ENCODE results near the gene AMMECR1. TPM values are rescaled to one million over a fixed set of nuclear protein-coding genes. Genes with fewer than 3 reads are reported as not detected.

Gene AMMECR1
- total and polyA plus RNA-seq, 2 experiments from 2014 or later, result 16.9 to 32.5 TPM

- TF ChIP-seq ZNF462 (CRISPR knock-in tag; IDR thresholded peaks at IDR 0.05), result no peak
Measured at GRCh38 chrX:110326712-110327111, 8.8 kb upstream of the AMMECR1 start (continued).

DNA sequence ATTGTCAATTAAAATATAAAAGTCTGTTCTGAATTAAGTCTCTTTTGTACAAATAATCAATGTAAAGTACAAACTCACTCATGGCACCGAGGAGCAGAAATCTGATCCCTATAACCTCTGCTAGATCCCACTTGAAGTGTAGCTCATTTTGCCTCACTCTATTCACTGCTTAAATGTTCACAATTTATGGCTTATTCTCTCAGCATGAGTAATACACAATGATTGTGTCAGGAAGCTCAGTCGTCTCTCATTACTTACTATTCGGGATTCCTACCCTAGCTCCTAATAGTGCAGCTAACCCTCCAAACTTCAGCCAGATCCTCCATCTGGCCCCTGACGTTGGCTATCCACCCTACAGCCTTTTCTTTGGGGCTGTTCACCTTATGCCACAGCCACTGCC lies 4.7 kb upstream of the AMMECR1 start:
- Mint-ChIP-seq H3K4me3 (no peak overlapping the region), H3K36me3 (ENCODE audit: low read depth) (no peaks in the 10 kb centered on the region), H3K9me3 (no peaks in the 10 kb centered on the region; the same call in 2 of the 3 replicates), H3K27me3 (ENCODE audit: insufficient read depth, low read depth, poor library complexity) (no peaks in the 10 kb centered on the region), H3K27ac (no peak overlapping the region; the same call in 1 of the 2 replicates), H3K4me1 (peaks cover 44% of the 10 kb centered on the region)
- H3K4me2 ChIP-seq, result no peak overlapping the region
- no peaks in the 10 kb centered on the region for H3K36me3 ChIP-seq (ENCODE audit: insufficient read depth)
- ATAC-seq, result no peak
- H3K27ac ChIP-seq (ENCODE audit: low read depth), result no peak overlapping the region
- no peaks in the 10 kb centered on the region for H3F3A ChIP-seq (replicated peaks; ENCODE audit: low read depth)
- no peak overlapping the region for H3K4me3 ChIP-seq
- no peak for DNase-seq (ENCODE audit: low spot score)
- no peaks in the 10 kb centered on the region for H3K27me3 ChIP-seq (ENCODE audit: insufficient read depth)
- peaks cover 31% of the 10 kb centered on the region for H3K4me1 ChIP-seq (ENCODE audit: insufficient read depth)
- no peaks in the 10 kb centered on the region for H4K20me1 ChIP-seq (replicated peaks; ENCODE audit: insufficient read depth)
- no peaks in the 10 kb centered on the region for H3K9me2 ChIP-seq (ENCODE audit: insufficient read depth)
- H2AFZ ChIP-seq, result no peak overlapping the region
- H3K79me2 ChIP-seq (replicated peaks; ENCODE audit: insufficient read depth), result no peaks in the 10 kb centered on the region
- TF ChIP-seq JUNB (IDR thresholded peaks at IDR 0.05; ENCODE audit: unreplicated experiment) (no peak), STAT1 (IDR thresholded peaks at IDR 0.05; ENCODE audit: unreplicated experiment) (no peak), ZNF114 (CRISPR knock-in tag; IDR thresholded peaks at IDR 0.05) (no peak), EZH2 (IDR thresholded peaks at IDR 0.05; ENCODE audit: low read depth, unreplicated experiment) (no peak), ETS1 (IDR thresholded peaks at IDR 0.05) (no peak), POLR2AphosphoS5 (IDR thresholded peaks at IDR 0.05; ENCODE audit: low read depth) (no peak), EZH2phosphoT487 (IDR thresholded peaks at IDR 0.05; ENCODE audit: unreplicated experiment) (no peak), REST (IDR thresholded peaks at IDR 0.05; ENCODE audit: unreplicated experiment) (no peak), CREB1 (CRISPR knock-in tag; IDR thresholded peaks at IDR 0.05; ENCODE audit: low read depth) (no peak)
- TF ChIP-seq, protein P1, sequence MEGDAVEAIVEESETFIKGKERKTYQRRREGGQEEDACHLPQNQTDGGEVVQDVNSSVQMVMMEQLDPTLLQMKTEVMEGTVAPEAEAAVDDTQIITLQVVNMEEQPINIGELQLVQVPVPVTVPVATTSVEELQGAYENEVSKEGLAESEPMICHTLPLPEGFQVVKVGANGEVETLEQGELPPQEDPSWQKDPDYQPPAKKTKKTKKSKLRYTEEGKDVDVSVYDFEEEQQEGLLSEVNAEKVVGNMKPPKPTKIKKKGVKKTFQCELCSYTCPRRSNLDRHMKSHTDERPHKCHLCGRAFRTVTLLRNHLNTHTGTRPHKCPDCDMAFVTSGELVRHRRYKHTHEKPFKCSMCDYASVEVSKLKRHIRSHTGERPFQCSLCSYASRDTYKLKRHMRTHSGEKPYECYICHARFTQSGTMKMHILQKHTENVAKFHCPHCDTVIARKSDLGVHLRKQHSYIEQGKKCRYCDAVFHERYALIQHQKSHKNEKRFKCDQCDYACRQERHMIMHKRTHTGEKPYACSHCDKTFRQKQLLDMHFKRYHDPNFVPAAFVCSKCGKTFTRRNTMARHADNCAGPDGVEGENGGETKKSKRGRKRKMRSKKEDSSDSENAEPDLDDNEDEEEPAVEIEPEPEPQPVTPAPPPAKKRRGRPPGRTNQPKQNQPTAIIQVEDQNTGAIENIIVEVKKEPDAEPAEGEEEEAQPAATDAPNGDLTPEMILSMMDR (conservative IDR thresholded peaks at IDR 0.05; ENCODE audit: low read depth in 2 of 2), result no peak

All from GM23338 (cell line).